ENCODE results near the gene IER3.

- TF ChIP-seq EZH2phosphoT487 (IDR thresholded peaks at IDR 0.05; ENCODE audit: low read length) (no peak), CTCF (IDR thresholded peaks at IDR 0.05; ENCODE audit: low read length) (no peak), EZH2 (optimal IDR thresholded peaks at IDR 0.05; ENCODE audit: low read depth, low read length) (no peak)
Observed at GRCh38 chr6:30741789-30742315, 2.5 kb downstream of the IER3 start.
